Breast epithelium (tissue), 4 donors: ENCODE measurements around the gene SOCS7. TPM values are rescaled to one million over a fixed set of nuclear protein-coding genes. Genes with fewer than 3 reads are reported as not detected.

Experiments
- DNase-seq, 2 donors: peaks; one replicate each; pipeline ENCODE4 v3.0.0-alpha.2; 2019; ENCODE audit warnings: low spot score in 2 of 2
- H3K27ac ChIP-seq, 2 donors: fragments of 200-600 bp; sonication (generic) in 1 of 2; one replicate each; pipeline ENCODE4 v1.5.1; 2016 to 2019; ENCODE audit warnings: mild to moderate bottlenecking in 1 of 2
- H3K27me3 ChIP-seq, 2 donors: fragments of 200-600 bp; sonication (generic) in 1 of 2; one replicate each; pipeline versions ENCODE4 v1.5.1 to v1.6.0; 2017 to 2019; ENCODE audit warnings: control low read depth in 1 of 2, mild to moderate bottlenecking in 1 of 2
- H3K36me3 ChIP-seq: fragments of 200-600 bp; one replicate; pipeline ENCODE4 v1.5.1; 2019
- H3K4me1 ChIP-seq, 2 donors: fragments of 200-600 bp; sonication (generic); one replicate each; pipeline ENCODE4 v1.5.1; 2016 to 2019; ENCODE audit warnings: control low read depth in 1 of 2
- H3K4me3 ChIP-seq, 3 donors: fragments of 200-600 bp; sonication (generic); 1 replicate in 2 of 3; 2 replicates in 1 of 3; pipeline ENCODE4 v1.5.1; 2016 to 2019; ENCODE audit warnings: mild to moderate bottlenecking in 3 of 3, moderate library complexity in 2 of 3
- H3K9me3 ChIP-seq, 2 donors: fragments of 200-600 bp; sonication (generic) in 1 of 2; one replicate each; pipeline ENCODE4 v1.5.1; 2016 to 2019; ENCODE audit warnings: control low read depth in 1 of 2
- CTCF ChIP-seq, 3 donors: fragments of 450-650 bp; IDR thresholded peaks; one replicate each; pipeline ENCODE4 v1.5.1; 2016 to 2017; ENCODE audit warnings: antibody characterized with exemption in 3 of 3, mild to moderate bottlenecking in 3 of 3, moderate library complexity in 3 of 3
- POLR2A ChIP-seq: fragments of 450-650 bp; IDR thresholded peaks from one replicate; pipeline ENCODE4 v1.6.1; 2016; ENCODE audit warnings: antibody characterized with exemption, mild to moderate bottlenecking, moderate library complexity
- POLR2AphosphoS5 ChIP-seq, 3 donors: sonication (generic); formaldehyde crosslinking; IDR thresholded peaks; one replicate each; pipeline ENCODE4 v1.6.1; 2017; ENCODE audit warnings: antibody characterized with exemption in 3 of 3
- intact Hi-C: fragments of 100-400 bp; cut with DNase I; formaldehyde crosslinking; loops from one replicate; pipeline ENCODE4 v1.15.1; 2023; ENCODE audit warnings: low total_unique reads
- total RNA-seq, 3 donors: library from RNA; depleted of rRNA; stranded (reverse); fragments of >200 nt; gene quantifications; one replicate each; pipeline ENCODE4 v1.1.0, GENCODE V29; 2016

The SOCS7 gene
- total RNA-seq, 3 donors from 2014 or later, result 9.9 to 24.0 (median 14.7) TPM

- intact Hi-C loops, result no loop called here
- no peaks in the 10 kb centered on the region for H3K36me3 ChIP-seq
- H3K27me3 ChIP-seq, result no peaks in the 10 kb centered on the region
- H3K4me3 ChIP-seq, result no peak overlapping the region
- no peaks in the 10 kb centered on the region for H3K4me1 ChIP-seq
- peak overlapping the region in 1 of 2 donors; percentile 42 for H3K27ac ChIP-seq
- no peaks in the 10 kb centered on the region for H3K9me3 ChIP-seq
- TF ChIP-seq POLR2AphosphoS5 (IDR thresholded peaks at IDR 0.05), result no peak
- TF ChIP-seq POLR2A, result no peak
- TF ChIP-seq CTCF (IDR thresholded peaks at IDR 0.05), result no peak
- no peak for DNase-seq
These were observed 20.7 kb upstream of the SOCS7 start for GRCh38 chr17:38330941-38331411.

- H3K9me3 ChIP-seq, result no peaks in the 10 kb centered on the region
- H3K4me3 ChIP-seq, result no peak overlapping the region
- H3K27ac ChIP-seq, result no peak overlapping the region
- H3K27me3 ChIP-seq, result no peaks in the 10 kb centered on the region
- DNase-seq, result no peak
- H3K4me1 ChIP-seq, result no peaks in the 10 kb centered on the region
- H3K36me3 ChIP-seq, result no peaks in the 10 kb centered on the region
- TF ChIP-seq CTCF (IDR thresholded peaks at IDR 0.05), result no peak
- TF ChIP-seq POLR2A, result no peak
- no peak for TF ChIP-seq POLR2AphosphoS5 (IDR thresholded peaks at IDR 0.05)
- intact Hi-C loops, result no loop called here
These were observed 18.9 kb upstream of the SOCS7 start for GRCh38 chr17:38332735-38333134.

- no peaks in the 10 kb centered on the region for H3K4me1 ChIP-seq
- TF ChIP-seq CTCF (IDR thresholded peaks at IDR 0.05), result peak in 1 of 3 donors; percentile 16
- TF ChIP-seq POLR2AphosphoS5 (IDR thresholded peaks at IDR 0.05), result no peak
- TF ChIP-seq POLR2A, result no peak
These were observed 17.9 kb upstream of the SOCS7 start for GRCh38 chr17:38333635-38334295.

GRCh38 chr17:38334480-38335364 lies 16.9 kb upstream of the SOCS7 start:
- H3K4me1 ChIP-seq, result no peaks in the 10 kb centered on the region
- no peak overlapping the region for H3K4me3 ChIP-seq
- no peaks in the 10 kb centered on the region for H3K9me3 ChIP-seq
- H3K27ac ChIP-seq, result no peak overlapping the region
- no peak for TF ChIP-seq CTCF (IDR thresholded peaks at IDR 0.05)
- no peaks in the 10 kb centered on the region for H3K36me3 ChIP-seq
- no peak for DNase-seq
- H3K27me3 ChIP-seq, result no peaks in the 10 kb centered on the region
- intact Hi-C loops, result no loop called here

More at GRCh38 chr17:38333635-38334295, 17.9 kb upstream of the SOCS7 start:
- no peak overlapping the region for H3K27ac ChIP-seq
- H3K4me3 ChIP-seq, result no peak overlapping the region
- H3K27me3 ChIP-seq, result no peaks in the 10 kb centered on the region
- DNase-seq, result no peak
- H3K9me3 ChIP-seq, result no peaks in the 10 kb centered on the region
- no peaks in the 10 kb centered on the region for H3K36me3 ChIP-seq
- intact Hi-C loops, result no loop called here

- H3K27me3 ChIP-seq, result no peaks in the 10 kb centered on the region
- H3K4me3 ChIP-seq, result no peak overlapping the region
- no peak for TF ChIP-seq POLR2AphosphoS5 (IDR thresholded peaks at IDR 0.05)
- TF ChIP-seq CTCF (IDR thresholded peaks at IDR 0.05), result no peak
- no peak for TF ChIP-seq POLR2A
- no peak for DNase-seq
- intact Hi-C loops, result no loop called here
- no peaks in the 10 kb centered on the region for H3K9me3 ChIP-seq
- no peaks in the 10 kb centered on the region for H3K36me3 ChIP-seq
- H3K4me1 ChIP-seq, result peaks cover 0 to 6% of the 10 kb centered on the region in 2 donors
- H3K27ac ChIP-seq, result no peak overlapping the region
These were observed 14.8 kb upstream of the SOCS7 start for GRCh38 chr17:38336838-38337237.
